Colonic mucosa (tissue), 4 donors: Measurements from ENCODE around the gene PDZD2. TPM values are rescaled to one million over a fixed set of nuclear protein-coding genes. Genes with fewer than 3 reads are reported as not detected.

Source experiments
- DNase-seq: peaks from one replicate; pipeline ENCODE4 v3.0.0-alpha.2; 2020
- H3K27ac ChIP-seq: fragments of 200-600 bp; one replicate; pipeline ENCODE4 v1.8.0; 2021
- H3K27me3 ChIP-seq: fragments of 200-600 bp; one replicate; pipeline ENCODE4 v1.8.0; 2021
- H3K36me3 ChIP-seq: fragments of 200-600 bp; one replicate; pipeline ENCODE4 v1.8.0; 2021
- H3K4me1 ChIP-seq: fragments of 200-600 bp; one replicate; pipeline ENCODE4 v1.8.0; 2021; ENCODE audit warnings: mild to moderate bottlenecking
- H3K4me3 ChIP-seq: fragments of 200-600 bp; one replicate; pipeline ENCODE4 v1.8.0; 2021
- H3K9ac ChIP-seq, 2 donors: one replicate each; pipeline ENCODE4 v1.7.0; 2013; ENCODE audit warnings: control low read depth in 2 of 2, low read depth in 2 of 2, low read length in 2 of 2
- H3K9me3 ChIP-seq: fragments of 200-600 bp; one replicate; pipeline ENCODE4 v1.8.0; 2021
- intact Hi-C: fragments of 100-400 bp; cut with DNase I; formaldehyde crosslinking; loops from one replicate; pipeline ENCODE4 v1.14.1; 2022
- total RNA-seq, 2 donors: library from RNA; stranded (reverse); fragmentation: NEBNext Ultra II Directional in 1 of 2; extraction: Animal tissue kit (Norgen Biotek cat#: 25700) in 1 of 2; gene quantifications; one replicate each; pipeline ENCODE4 v1.2.1, GENCODE V29; 2021
- TF ChIP-seq, protein P1 (sequence below): fragments of 200-600 bp; IDR thresholded peaks from one replicate; pipeline ENCODE4 v1.8.0; 2022; ENCODE audit warnings: antibody characterized with exemption, mild to moderate bottlenecking
- donor health status: healthy.
- donor health status: DM: no; HTN: no; CAD: no.
- donor health status: DM: no; HTN: no; CAD: no.

PDZD2 gene
- total RNA-seq, 2 donors from 2014 or later = 1.8 to 2.3 TPM

- H3K9ac ChIP-seq = no peak overlapping the region
- H3K36me3 ChIP-seq = no peaks in the 10 kb centered on the region
- TF ChIP-seq, protein P1, sequence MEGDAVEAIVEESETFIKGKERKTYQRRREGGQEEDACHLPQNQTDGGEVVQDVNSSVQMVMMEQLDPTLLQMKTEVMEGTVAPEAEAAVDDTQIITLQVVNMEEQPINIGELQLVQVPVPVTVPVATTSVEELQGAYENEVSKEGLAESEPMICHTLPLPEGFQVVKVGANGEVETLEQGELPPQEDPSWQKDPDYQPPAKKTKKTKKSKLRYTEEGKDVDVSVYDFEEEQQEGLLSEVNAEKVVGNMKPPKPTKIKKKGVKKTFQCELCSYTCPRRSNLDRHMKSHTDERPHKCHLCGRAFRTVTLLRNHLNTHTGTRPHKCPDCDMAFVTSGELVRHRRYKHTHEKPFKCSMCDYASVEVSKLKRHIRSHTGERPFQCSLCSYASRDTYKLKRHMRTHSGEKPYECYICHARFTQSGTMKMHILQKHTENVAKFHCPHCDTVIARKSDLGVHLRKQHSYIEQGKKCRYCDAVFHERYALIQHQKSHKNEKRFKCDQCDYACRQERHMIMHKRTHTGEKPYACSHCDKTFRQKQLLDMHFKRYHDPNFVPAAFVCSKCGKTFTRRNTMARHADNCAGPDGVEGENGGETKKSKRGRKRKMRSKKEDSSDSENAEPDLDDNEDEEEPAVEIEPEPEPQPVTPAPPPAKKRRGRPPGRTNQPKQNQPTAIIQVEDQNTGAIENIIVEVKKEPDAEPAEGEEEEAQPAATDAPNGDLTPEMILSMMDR = no peak
- no peak overlapping the region for H3K4me3 ChIP-seq
- H3K4me1 ChIP-seq = no peaks in the 10 kb centered on the region
- no peaks in the 10 kb centered on the region for H3K9me3 ChIP-seq
- DNase-seq = no peak
- intact Hi-C loops = no loop called here
- H3K27ac ChIP-seq = no peak overlapping the region
- H3K27me3 ChIP-seq = no peaks in the 10 kb centered on the region
Measured at GRCh38 chr5:31614151-31615020, 24.5 kb upstream of the PDZD2 start.

DNA sequence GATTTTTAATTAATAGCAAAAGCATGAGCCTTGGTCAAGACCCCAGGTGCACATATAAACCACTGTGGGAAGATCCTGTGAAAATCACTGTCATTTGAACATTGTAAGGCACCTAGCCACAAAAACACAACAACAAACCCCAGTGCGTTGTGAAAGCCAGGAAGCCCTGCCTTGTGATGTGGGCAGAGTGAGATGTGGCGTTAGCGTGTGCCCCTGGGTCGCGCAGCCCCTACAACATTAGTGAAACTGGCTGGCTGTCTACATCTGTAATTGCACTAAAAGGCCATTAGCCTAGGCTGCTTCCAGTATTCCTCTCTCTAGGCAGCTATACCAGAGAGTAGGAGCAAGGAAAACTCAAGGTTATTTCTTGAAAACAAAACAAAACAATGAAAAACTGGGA lies 21.1 kb upstream of the PDZD2 start:
- no peaks in the 10 kb centered on the region for H3K9me3 ChIP-seq
- intact Hi-C loops = no loop called here
- no peak overlapping the region for H3K4me3 ChIP-seq
- no peak for DNase-seq
- H3K4me1 ChIP-seq = no peaks in the 10 kb centered on the region
- TF ChIP-seq, protein P1 = no peak
- H3K36me3 ChIP-seq = no peaks in the 10 kb centered on the region
- H3K27me3 ChIP-seq = no peaks in the 10 kb centered on the region
- H3K9ac ChIP-seq = no peak overlapping the region
- H3K27ac ChIP-seq = no peak overlapping the region

DNA sequence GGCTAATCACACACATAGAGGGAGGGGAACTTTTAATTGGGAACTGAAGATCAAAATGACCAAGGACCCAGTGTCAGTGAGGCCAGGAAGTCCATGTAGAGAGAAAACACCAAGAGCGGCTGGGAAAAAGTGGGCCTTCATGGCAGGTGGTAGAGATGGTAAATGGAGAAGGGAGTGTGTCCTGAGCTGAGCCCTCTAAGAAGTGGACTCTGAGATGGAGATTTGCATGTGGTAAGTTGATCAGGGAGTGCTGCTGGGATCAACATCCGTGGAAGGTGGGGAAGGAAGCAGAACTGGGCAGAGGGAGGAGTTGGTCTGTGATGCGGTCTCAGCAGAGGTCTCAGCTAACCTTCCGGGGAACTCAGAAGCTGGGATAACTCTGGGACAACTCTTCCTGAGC lies 18.9 kb upstream of the PDZD2 start:
- TF ChIP-seq, protein P1 = no peak
- Histone ChIP-seq H3K36me3 (no peaks in the 10 kb centered on the region), H3K4me3 (no peak overlapping the region), H3K4me1 (no peaks in the 10 kb centered on the region), H3K9ac (no peak overlapping the region), H3K27ac (no peak overlapping the region), H3K27me3 (no peaks in the 10 kb centered on the region), H3K9me3 (no peaks in the 10 kb centered on the region)
- DNase-seq = no peak
- intact Hi-C loops = no loop called here

GRCh38 chr5:31623249-31623648 lies 15.7 kb upstream of the PDZD2 start:
- Histone ChIP-seq H3K27ac (no peak overlapping the region), H3K4me3 (no peak overlapping the region), H3K9me3 (no peaks in the 10 kb centered on the region), H3K36me3 (no peaks in the 10 kb centered on the region), H3K9ac (no peak overlapping the region), H3K27me3 (no peaks in the 10 kb centered on the region), H3K4me1 (no peaks in the 10 kb centered on the region)
- no peak for DNase-seq
- TF ChIP-seq, protein P1 = no peak
- intact Hi-C loops = no loop called here

DNA sequence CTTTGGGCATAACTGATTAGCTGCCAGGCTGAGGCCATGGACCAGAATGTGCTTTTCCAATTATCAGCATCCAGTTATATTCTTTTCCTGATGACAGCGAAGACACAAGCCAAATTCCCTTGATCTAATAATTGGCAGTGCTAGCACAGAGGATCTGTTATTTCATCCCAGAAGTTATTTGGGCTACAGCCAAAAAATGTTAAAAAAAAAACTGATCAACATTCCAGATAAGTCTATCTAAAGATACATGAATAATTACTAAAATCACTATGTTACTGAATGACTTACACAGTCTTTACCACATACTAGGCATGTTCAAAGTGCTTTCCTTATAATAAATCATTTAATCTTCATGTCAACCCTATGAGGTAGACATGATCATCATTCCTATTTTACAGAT lies 13.5 kb upstream of the PDZD2 start:
- intact Hi-C loops = no loop called here
- no peak for DNase-seq
- Histone ChIP-seq H3K9ac (no peak overlapping the region), H3K4me3 (no peak overlapping the region), H3K9me3 (no peaks in the 10 kb centered on the region), H3K27me3 (no peaks in the 10 kb centered on the region), H3K27ac (no peak overlapping the region), H3K4me1 (no peaks in the 10 kb centered on the region), H3K36me3 (no peaks in the 10 kb centered on the region)
- TF ChIP-seq, protein P1 = no peak
